Gastrocnemius medialis (tissue), 4 donors: Measurements from ENCODE around the gene PIP4K2B.

ENCODE experiments used
- POLR2A ChIP-seq, 2 donors: fragments of 450-650 bp; IDR thresholded peaks; one replicate each; pipeline ENCODE4 v1.6.1; 2017; ENCODE audit warnings: antibody characterized with exemption in 2 of 2, mild to moderate bottlenecking in 2 of 2, moderate library complexity in 2 of 2
- TF ChIP-seq, protein P1 (sequence below), 5 experiments: fragments of 450-650 bp in 3 of 5; fragments of 200-600 bp in 2 of 5; sonication (generic) in 2 of 5; IDR thresholded peaks in 4 of 5; conservative IDR thresholded peaks in 1 of 5; 1 replicate in 4 of 5; 2 replicates in 1 of 5; pipeline ENCODE4 v1.5.1; 2016 to 2019; ENCODE audit warnings: antibody characterized with exemption in 5 of 5, mild to moderate bottlenecking in 3 of 5, moderate library complexity in 3 of 5

- no peak for TF ChIP-seq POLR2A (IDR thresholded peaks at IDR 0.05)
- TF ChIP-seq, protein P1, sequence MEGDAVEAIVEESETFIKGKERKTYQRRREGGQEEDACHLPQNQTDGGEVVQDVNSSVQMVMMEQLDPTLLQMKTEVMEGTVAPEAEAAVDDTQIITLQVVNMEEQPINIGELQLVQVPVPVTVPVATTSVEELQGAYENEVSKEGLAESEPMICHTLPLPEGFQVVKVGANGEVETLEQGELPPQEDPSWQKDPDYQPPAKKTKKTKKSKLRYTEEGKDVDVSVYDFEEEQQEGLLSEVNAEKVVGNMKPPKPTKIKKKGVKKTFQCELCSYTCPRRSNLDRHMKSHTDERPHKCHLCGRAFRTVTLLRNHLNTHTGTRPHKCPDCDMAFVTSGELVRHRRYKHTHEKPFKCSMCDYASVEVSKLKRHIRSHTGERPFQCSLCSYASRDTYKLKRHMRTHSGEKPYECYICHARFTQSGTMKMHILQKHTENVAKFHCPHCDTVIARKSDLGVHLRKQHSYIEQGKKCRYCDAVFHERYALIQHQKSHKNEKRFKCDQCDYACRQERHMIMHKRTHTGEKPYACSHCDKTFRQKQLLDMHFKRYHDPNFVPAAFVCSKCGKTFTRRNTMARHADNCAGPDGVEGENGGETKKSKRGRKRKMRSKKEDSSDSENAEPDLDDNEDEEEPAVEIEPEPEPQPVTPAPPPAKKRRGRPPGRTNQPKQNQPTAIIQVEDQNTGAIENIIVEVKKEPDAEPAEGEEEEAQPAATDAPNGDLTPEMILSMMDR (IDR thresholded peaks at IDR 0.05 in 4 of 5, conservative IDR thresholded peaks at IDR 0.05 in 1 of 5), result no peak
Measured at GRCh38 chr17:38732376-38733281, 66.7 kb downstream of the PIP4K2B start.
